Thyroid gland (tissue), 4 donors: ENCODE results near the gene TGIF2. TPM values are rescaled to one million over a fixed set of nuclear protein-coding genes. Genes with fewer than 3 reads are reported as not detected.
"Not testable (repeated sequence)": the region's sequence is repeated elsewhere in the genome, so short reads cannot be mapped to it uniquely, and the experiment has no call there.

ENCODE experiments used
- DNase-seq, 2 donors: peaks; one replicate each; pipeline ENCODE4 v3.0.0-alpha.2; 2019
- H3K27ac ChIP-seq, 3 donors: fragments of 200-600 bp; sonication (generic); 1 replicate in 2 of 3; 2 replicates in 1 of 3; pipeline ENCODE4 v1.5.1; 2016 to 2019; ENCODE audit warnings: mild to moderate bottlenecking in 1 of 3, moderate library complexity in 1 of 3
- H3K27me3 ChIP-seq: fragments of 200-600 bp; sonication (generic); one replicate; pipeline ENCODE4 v1.5.1; 2019
- H3K36me3 ChIP-seq, 2 donors: fragments of 200-600 bp; sonication (generic); one replicate each; pipeline ENCODE4 v1.5.1; 2016 to 2019
- H3K4me1 ChIP-seq, 2 donors: fragments of 200-600 bp; sonication (generic); one replicate each; pipeline ENCODE4 v1.5.1; 2017 to 2019
- H3K4me3 ChIP-seq, 3 donors: fragments of 200-600 bp; sonication (generic); replicated peaks in 1 of 3; 1 replicate in 2 of 3; 2 replicates in 1 of 3; pipeline ENCODE4 v1.5.1; 2016; ENCODE audit warnings: mild to moderate bottlenecking in 1 of 3
- H3K9me3 ChIP-seq: fragments of 200-600 bp; sonication (generic); one replicate; pipeline ENCODE4 v1.5.1; 2017
- CTCF ChIP-seq, 6 experiments: fragments of 200-600 bp in 3 of 6; fragments of 450-650 bp in 3 of 6; sonication (generic) in 3 of 6; IDR thresholded peaks; one replicate each; pipeline ENCODE4 v1.5.1; 2016 to 2019; ENCODE audit warnings: antibody characterized with exemption in 6 of 6, mild to moderate bottlenecking in 2 of 6, inconsistent platforms in 1 of 6, moderate library complexity in 1 of 6
- POLR2A ChIP-seq, 2 donors: fragments of 450-650 bp; IDR thresholded peaks; one replicate each; pipeline ENCODE4 v1.6.1; 2017; ENCODE audit warnings: antibody characterized with exemption in 2 of 2, mild to moderate bottlenecking in 2 of 2, moderate library complexity in 1 of 2
- WGBS, 2 donors: methylation state at CpG; one replicate each; pipeline ENCODE4 v1.1.5; 2017; 5-methylcytosine and 5-hydroxymethylcytosine counted together
- intact Hi-C: fragments of 100-400 bp; cut with DNase I; formaldehyde crosslinking; loops from one replicate; pipeline ENCODE4 v1.15.1; 2023
- total RNA-seq, 4 donors: library from RNA; depleted of rRNA; stranded (reverse); fragments of >200 nt; gene quantifications; one replicate each; pipeline ENCODE4 v1.2.3, GENCODE V29; 2016

The TGIF2 gene
- total RNA-seq, 4 donors from 2014 or later, result 14.2 to 28.8 (median 18.9) TPM

- Histone ChIP-seq H3K4me3 (peak overlapping the region; percentile 85 to 100 (median 98)), H3K9me3 (no peaks in the 10 kb centered on the region), H3K27ac (peak overlapping the region in 2 of 3 donors; percentile 64 to 76), H3K36me3 (peaks cover 22 to 29% of the 10 kb centered on the region in 2 donors), H3K27me3 (no peaks in the 10 kb centered on the region), H3K4me1 (peaks cover 10 to 17% of the 10 kb centered on the region in 2 donors)
- 4% methylated on average over 25 to 30 of the region's 31 CpGs for WGBS, 2 donors
- TF ChIP-seq POLR2A (IDR thresholded peaks at IDR 0.05) (no peak), CTCF (IDR thresholded peaks at IDR 0.05) (no peak)
- DNase-seq, result peak; percentile 15 to 26
- intact Hi-C loops, result loop anchor here (10.0 kb wide), 2 partner anchors 142 to 148 kb away; no protein-coding TSS in a partner anchor
These were observed 33.0 kb downstream of the TGIF2 start for GRCh38 chr20:36606158-36607066.

GRCh38 chr20:36607586-36608387, 34.4 kb downstream of the TGIF2 start:
- Histone ChIP-seq H3K27ac (no peak overlapping the region), H3K9me3 (no peaks in the 10 kb centered on the region), H3K36me3 (peaks cover 34 to 43% of the 10 kb centered on the region in 2 donors), H3K27me3 (no peaks in the 10 kb centered on the region), H3K4me3 (no peak overlapping the region), H3K4me1 (peaks cover 10 to 17% of the 10 kb centered on the region in 2 donors)
- no peak for DNase-seq
- WGBS, 2 donors, result 90 to 93% methylated on average over 7 of the region's 7 CpGs
- intact Hi-C loops, result loop anchor here (10.0 kb wide), 2 partner anchors 143 to 147 kb away; no protein-coding TSS in a partner anchor
- no peak for TF ChIP-seq CTCF (IDR thresholded peaks at IDR 0.05)
- no peak for TF ChIP-seq POLR2A (IDR thresholded peaks at IDR 0.05)

GRCh38 chr20:36608388-36608728, 35.0 kb downstream of the TGIF2 start:
- not testable (repeated sequence) for H3K9me3 ChIP-seq, H3K27ac ChIP-seq, DNase-seq, H3K27me3 ChIP-seq, H3K4me3 ChIP-seq
- intact Hi-C loops, result loop anchor here (10.0 kb wide), 2 partner anchors 144 to 146 kb away; no protein-coding TSS in a partner anchor
- 90 to 96% methylated on average over 6 of the region's 6 CpGs for WGBS, 2 donors
- Histone ChIP-seq H3K4me1 (peaks cover 10 to 17% of the 10 kb centered on the region in 2 donors), H3K36me3 (peaks cover 34 to 49% of the 10 kb centered on the region in 2 donors)

GRCh38 chr20:36611625-36612024, 38.2 kb downstream of the TGIF2 start:
- 91 to 93% methylated on average over 5 of the region's 5 CpGs for WGBS, 2 donors
- TF ChIP-seq POLR2A (IDR thresholded peaks at IDR 0.05) (no peak), CTCF (IDR thresholded peaks at IDR 0.05) (no peak)
- Histone ChIP-seq H3K27ac (no peak overlapping the region), H3K4me1 (peaks cover 7 to 8% of the 10 kb centered on the region in 2 donors), H3K4me3 (no peak overlapping the region), H3K27me3 (no peaks in the 10 kb centered on the region), H3K9me3 (no peaks in the 10 kb centered on the region), H3K36me3 (peaks cover 34 to 61% of the 10 kb centered on the region in 2 donors)
- DNase-seq, result no peak
- intact Hi-C loops, result no loop called here

GRCh38 chr20:36613974-36614373, 40.6 kb downstream of the TGIF2 start:
- H3K9me3 ChIP-seq, result no peaks in the 10 kb centered on the region
- no peak overlapping the region for H3K27ac ChIP-seq
- intact Hi-C loops, result no loop called here
- no peak overlapping the region for H3K4me3 ChIP-seq
- WGBS, 2 donors, result 55 to 64% methylated on average over 2 to 3 of the region's 3 CpGs
- no peaks in the 10 kb centered on the region for H3K27me3 ChIP-seq
- no peaks in the 10 kb centered on the region for H3K4me1 ChIP-seq
- TF ChIP-seq POLR2A (IDR thresholded peaks at IDR 0.05) (no peak), CTCF (IDR thresholded peaks at IDR 0.05) (peak in 1 of 6 experiments; percentile 1)
- H3K36me3 ChIP-seq, result peaks cover 34 to 54% of the 10 kb centered on the region in 2 donors
- peak; percentile 15 to 40 for DNase-seq
